GM04503 (cell line): ENCODE data around the gene DGCR2.
"Not testable (repeated sequence)": the region's sequence is repeated elsewhere in the genome, so short reads cannot be mapped to it uniquely, and the experiment has no call there.

Source experiments
- DNase-seq: peaks from one replicate; pipeline ENCODE4 v3.0.0-alpha.2; 2012; ENCODE audit warnings: low read depth

The DGCR2 gene

DNA sequence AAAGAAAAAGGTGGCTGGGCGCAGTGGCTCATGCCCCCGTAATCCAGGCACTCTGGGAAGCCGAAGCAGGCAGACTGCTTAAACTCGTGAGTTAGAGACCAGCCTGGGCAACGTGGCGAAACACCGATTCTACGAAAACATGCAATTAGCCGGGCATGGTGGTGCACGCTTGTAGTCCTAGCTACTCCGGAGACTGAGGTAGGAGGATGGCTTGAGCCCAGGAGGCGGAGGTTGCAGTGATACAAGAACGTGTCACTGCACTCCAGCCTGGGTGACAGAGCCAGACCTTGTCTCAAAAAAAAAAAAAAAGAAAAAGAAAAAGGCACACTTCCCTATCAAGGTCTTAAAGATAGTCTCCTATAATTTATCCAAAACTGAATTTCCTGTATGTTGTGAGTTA, 39.4 kb downstream of the DGCR2 start:
- DNase-seq: no peak

DNA sequence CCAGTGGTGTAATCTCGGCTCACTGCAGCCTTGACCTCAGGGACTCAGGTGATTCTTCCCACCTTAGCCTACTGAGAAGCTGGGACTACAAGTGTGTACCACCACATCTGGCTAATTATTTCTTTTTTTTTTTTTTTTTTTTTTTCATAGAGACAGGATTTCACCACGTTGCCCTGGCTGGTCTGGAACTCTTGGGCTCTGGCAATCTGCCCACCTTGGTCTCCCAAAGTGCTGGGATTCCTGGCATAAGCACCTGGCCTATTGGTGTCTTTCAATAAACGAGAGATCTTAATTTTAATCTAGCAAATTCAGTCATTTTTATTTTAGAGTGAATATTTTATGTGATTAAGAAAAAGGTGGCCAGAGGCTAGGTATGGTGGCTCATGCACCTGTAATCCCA, 40.1 kb downstream of the DGCR2 start:
- no peak for DNase-seq

DNA sequence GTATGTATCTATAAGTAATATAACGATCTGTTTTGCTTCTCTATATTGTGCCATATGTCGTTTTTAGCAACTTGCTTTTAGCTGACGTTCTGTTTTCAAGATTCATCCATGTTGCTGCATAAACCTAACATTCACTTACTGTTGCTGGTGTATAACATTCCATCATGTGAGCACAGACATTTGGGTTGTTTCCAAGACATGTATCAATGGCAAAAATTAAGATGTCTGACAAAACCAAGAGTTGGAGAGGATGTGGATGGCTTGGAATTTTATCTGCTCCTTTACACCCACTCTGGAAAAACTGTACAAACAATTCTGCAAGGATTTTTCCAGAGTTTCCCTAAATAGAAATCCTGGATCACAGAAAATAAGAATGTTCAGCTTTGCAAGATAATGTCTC, 40.9 kb downstream of the DGCR2 start:
- no peak for DNase-seq

DNA sequence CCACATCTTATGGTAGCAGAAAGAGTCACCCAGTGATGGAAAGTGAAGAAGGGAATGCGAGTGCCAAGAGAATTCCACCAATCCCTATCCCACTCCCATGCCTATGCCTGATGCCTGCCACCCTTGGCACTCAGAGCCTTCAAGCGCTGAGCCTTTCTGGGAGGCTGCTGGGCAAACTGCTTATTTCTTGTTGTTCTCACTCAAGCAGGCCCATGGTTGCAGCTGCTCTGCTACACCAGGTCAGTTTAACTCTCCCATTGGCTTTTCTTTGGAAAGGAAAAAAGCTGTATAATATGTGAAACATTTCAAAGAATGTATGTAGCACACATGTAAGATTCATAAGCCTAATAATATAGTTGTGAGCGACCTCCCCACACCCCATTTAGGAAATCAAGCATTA, 41.4 kb downstream of the DGCR2 start:
- no peak for DNase-seq

DNA sequence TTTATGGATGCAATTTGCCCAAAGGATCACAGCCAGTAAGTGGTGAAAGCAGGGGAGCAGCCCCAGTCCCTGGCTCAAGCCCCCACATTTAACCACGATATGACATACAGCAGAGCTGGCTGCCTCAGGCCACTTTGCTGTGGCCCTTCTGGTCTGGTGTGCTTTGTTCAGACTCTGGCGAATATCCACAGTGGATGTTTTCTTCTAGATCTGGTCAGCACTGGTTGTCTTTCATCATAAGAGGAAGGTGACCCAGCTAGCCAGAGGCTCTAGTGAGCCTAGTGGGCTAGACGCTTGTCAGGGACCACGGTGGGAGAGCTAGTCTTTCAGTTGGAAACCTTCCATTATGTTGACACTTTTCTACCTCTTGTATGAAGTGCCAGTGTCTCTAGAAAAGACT, 42.5 kb downstream of the DGCR2 start:
- no peak for DNase-seq

DNA sequence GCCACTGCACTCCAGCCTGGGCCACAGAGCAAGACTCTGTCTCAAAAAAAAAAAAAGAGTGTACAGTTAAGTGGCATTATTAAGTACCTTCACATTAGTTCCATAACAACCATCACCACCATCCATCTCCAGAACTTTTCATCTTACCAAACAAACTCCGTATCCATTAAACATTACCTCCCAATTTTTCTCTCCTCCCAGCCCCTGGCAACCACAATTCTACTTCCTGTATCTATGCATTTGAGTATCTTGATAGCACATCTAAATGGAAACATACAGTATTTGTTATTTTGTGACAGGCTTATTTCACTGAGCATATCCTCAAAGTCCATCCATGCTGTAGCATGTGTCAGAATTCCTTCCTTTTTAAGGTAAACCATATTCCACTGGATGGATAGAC, 46.8 kb downstream of the DGCR2 start:
- DNase-seq: no peak

DNA sequence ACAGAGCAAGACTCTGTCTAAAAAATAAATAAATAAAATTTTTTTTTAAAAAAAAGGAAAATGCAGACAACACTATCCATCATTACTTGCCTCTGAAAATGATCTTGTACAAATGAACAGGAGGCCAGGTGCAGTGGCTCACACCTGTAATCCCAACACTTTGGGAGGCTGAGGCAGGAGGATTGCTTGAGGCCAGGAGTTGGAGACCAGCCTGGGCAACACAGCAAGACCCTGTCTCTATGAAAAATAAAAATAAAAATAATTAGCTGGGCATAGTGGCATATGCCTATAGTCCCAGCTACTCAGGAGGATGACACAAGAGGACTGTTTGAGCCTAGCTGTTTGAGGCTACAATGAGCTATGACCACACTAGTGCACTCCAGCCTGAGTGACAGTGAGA, 49.4 kb downstream of the DGCR2 start:
- not testable (repeated sequence) for DNase-seq

DNA sequence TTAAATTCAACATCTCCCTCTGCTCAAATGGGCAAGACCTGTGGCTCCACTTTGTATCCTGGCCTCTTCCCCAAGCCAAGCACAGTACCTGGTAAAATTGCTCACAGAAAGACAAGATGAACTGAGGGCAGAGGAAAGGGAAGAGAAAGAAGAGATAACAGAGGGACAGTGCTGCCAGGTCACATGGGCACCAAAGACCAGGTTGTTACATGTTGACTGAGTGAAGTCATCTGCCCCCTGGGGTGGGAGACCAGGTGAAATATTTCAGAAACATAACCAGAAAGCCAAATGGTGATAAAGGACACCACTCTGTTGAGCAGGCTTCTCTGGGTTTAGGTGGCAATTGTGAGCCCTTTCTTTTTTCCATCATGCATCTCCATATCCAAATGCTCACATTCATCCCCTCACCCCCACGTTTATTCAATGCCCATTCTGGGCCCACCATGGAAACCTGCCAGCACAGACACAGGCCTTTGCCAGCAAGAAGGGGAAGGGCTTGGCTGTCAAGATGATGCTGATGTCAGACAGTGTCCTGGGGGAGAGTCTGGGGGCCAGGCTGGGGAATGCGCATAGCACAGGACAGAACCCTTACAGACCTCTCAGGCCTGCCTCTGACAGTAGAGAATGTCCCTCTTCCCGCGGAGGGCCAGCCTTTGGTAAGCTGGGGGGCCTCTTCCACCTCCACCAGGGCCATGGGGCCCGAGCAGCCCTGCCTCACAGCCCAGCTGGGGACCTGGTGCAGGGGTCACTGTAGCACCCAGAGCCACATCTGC, 51.6 kb downstream of the DGCR2 start:
- DNase-seq: no peak

DNA sequence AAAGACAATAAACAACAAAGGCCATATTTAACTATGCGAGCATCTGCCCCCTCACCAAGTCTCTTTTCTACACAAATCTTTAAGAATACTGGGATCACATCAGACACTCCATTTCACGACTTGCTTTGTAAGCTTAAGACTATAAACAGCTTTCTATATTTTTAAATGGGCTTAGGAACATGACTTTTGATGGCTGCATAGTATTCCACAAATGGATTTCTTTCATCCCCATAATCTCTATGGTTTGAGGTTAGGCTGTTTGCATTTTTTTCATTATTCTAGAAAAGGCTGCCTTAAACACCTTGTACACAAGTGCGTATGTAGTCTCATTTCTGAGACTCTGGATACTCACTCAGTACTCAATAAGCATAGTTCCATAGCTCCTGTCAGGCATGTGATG, 52.8 kb downstream of the DGCR2 start:
- DNase-seq: no peak

DNA sequence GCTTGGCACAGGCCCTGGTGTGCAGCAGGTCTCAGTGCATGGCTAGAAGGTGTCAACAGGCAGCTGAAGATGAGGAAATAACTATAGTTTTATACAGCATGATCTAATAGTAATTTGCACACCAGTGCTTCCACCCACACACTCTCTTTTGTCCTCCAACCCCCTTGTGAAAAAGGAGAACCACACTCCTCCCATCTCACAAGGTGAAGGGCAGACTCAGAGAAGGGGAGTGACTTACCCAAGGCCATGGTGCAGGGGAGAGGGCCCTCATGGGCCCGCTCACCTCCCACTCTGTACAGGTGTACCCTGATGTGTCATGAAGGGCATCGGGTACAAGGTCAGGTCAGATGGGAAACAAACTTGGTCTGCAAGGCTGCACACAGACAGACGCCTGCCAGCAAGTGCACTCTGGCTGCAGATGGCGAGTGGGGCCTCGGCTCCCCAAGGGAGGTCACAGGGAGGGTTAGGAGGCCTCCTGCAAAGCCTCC, 53.4 kb downstream of the DGCR2 start:
- DNase-seq: no peak

DNA sequence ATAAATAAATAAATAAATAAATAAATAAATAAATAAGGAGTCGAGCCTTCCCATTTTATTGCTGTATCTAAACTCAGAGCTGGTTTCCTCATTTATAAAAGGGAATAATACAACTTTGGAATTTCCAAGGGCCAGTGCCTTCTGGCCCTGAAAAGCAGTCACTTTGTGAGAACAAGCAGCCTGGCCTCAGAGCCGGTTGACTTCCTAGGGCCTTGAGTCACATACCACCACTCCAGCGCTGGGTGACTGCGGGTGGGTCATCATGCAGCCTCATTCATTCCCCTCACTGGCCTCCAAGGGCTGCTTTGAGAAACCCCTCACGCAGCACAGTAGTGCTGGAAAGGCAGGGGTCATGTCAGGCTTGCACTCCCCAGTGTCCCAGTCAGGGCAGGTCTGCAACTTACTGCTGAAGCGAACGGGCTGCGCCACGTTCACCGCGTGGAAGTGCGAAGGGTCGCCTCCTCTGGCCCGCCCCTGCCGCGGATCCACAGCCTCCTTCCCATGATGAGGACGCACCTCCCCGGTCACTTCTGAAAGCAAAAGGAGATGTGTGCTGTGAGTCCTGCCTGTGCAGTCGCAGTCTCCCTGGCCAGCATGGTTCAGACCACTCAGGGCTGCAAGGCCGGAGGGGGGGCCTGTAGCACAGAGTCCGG, 54.4 kb downstream of the DGCR2 start:
- no peak for DNase-seq

DNA sequence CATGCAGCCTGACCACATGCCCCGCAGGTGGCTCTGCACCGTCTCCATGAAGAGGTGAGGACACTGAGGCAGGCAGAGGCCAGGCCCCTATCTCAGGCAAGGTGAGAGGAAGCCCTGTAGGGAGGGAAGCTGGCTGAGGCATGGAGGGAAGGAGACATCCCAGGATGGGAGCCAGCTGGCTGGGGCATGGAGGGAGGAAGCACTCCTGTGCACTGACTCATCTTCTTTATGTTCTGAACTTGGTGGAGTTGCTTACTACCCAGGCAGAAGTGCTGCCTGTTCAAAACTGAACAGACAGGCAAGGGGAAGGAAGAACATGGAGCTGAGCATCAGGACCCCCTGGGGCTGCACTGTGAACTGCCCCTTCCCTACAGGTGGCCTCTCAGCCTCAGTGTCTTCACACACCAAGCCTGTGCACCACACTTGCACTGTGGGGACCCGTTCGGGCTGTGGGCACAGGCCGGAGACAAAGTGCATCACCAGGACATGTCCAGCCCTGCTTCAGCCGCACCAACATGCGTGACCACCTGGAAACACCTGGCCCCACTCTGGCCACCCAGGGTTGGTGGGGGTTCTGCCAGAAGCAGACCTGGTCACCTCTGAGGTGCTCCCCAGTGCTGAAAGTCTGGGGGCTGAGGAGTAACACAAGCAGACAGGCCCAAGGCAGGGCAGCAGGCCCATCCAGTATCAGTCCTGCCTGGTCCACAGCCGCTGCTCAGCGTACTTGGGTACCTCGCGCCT, 55.5 kb downstream of the DGCR2 start:
- peak; percentile 34 for DNase-seq

DNA sequence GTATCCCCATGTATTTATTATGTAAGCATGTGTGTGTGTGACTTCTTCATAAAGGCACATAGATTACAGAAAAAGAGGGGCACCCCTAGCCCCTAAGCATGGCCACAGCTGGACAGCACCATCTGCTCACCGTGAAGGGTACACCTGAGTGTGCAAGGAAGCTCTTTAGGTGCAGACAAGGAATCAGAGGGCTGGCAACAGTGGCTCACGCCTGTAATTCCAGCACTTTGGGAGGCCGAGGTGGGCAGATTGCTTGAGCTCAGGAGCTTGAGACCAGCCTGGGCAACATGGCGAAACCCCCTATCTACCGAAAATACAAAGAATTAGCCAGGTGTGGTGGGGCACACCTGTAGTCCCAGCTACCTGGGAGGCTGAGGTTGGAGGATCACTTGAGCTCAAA, 56.3 kb downstream of the DGCR2 start:
- no peak for DNase-seq

DNA sequence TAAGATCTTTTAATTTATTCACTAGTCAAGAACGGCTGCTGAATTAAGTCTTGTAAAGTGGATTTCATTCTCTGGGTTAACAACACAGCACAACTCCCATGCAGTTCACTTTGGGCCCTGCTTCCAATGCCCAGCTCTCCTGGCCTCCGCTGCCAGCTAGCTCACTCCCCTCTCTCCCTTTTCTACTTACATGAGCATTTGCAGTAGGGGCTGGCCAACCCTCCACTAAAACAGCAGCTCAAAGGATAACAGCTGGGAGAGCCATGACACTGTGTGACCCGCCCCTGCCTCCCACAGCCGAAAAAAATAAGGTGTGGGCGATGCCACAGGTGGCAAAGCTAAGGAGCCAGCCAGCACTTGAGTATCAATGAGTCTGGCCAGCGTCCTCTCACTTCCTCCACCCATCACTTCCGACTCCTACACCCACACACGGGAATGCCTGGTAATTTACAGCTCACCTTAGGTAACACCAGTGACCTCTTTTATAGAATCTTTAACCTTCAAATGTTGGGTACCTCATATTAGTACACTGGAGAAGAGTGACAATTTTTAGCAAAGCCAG, 56.8 kb downstream of the DGCR2 start:
- no peak for DNase-seq

DNA sequence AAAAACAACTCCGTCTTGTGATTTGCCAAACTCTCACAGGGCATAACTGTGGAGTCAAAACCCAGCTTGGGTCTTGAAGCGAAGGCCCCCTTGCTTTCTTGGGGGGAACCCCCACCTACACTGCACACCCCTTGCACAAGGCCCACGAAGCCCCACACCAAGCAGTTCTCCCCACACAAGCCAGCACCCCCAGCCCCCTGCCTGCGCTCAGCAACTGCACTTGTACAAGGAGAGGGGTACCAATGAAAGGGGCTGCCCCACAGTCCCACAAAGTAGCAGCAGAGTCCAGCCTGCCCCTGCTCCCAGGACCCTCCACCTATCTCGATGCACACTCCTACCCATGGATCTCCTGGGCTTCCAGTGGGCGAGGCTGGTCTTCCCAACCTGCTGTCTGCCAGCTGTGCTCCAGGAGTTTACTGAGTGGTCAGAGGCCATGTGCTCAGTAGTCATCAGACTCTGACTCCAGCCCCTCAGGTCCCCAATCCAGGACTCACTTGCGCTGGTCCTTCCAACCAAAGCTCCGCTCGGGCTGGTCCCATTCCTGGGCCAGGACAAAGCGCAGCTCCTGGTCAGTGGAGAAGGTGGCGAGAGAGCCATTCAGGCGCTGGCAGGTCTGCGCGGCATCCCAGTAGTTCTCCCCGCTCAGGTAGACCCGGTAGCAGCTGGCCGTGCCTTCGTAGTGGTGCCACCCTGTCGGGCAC, 57.7 kb downstream of the DGCR2 start:
- no peak for DNase-seq

DNA sequence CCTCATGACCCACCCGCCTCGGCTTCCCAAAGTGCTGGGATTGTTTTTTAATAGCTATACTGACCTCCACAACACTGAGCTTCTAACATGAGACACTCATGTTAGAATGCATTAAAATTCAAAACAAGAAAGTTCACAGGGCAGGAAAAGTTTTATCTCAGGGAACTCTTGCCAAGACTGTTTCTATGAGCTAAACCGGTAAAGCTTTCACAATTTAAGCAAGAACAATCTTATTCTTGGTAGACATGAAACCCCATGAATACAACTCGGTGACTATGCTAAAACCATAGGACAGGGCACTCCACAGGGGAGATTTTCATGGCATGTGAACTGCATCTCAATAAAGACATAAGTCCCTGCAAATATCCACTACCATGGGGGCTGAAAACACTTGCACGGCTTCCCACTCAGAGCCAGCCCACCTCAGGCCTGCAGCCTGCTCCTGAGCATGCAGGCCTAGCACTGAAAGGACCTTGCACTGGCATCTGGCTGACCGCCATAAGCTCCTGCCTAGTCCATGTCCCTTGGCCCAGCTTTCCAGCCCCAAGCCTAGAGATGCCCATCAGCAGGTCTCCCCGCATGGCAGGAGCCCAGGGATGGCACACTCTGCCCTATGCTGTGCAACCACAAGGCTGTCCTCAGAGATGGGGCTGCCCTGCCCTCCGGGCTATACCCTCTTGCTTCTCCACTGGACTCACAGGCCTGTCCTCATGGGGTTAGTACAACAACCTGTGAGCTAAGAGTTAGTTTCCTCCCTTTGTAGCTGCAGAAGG, 58.4 kb downstream of the DGCR2 start:
- DNase-seq: no peak

DNA sequence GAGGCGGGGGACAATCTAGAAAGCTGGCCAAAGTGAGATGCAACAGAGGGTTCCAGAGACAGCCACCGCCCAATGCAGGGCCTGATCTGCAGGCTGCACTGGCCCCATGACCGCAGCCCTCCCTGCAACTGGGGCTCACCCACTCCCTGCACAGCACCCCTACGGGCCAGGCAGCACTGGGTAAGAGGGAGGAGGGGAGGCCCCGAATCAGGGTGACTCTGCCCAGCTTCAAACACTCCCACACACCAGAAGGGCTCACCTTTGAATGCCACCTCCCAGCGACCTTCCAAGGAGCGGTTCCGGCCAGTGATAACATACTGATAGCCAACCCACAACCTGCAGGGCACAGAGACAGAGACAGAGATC, 59.3 kb downstream of the DGCR2 start:
- DNase-seq: no peak

DNA sequence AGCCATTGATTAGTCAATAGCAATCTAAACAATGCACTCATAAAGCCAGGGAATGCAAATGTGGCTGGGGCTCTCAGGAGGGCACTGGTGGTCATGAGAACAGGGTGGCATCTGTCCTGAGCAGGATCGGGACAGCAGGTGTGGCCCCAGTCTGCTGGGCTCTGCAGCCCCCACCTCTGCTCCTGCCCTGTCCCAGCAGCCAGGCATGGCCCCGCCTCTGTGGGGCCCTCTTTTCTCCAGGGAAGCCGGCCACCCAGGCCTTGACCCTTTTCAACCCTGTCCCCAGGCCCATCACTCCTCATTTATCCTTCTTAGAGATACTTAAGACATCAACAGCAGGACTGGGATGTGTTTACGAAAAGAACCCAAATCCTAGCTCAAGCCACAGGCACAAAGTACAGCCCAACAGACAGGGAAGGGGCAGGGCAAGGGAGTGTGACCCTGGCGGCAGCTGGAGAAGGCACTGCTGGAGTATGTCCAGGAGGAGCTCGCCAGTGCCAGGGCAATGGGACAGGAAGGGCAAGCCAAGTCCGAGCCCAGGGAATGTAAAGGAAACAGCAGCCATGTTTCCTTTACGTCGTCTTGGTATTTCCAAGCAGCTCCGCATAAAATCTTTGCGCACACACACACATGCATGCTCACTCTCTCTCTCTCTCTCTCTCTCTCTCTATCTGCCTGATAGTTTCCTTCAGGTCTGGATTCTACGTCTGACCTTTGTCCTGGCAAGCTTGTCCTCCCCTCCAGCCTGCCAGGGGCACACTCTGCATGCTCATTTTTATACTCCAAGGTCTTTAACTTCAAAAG, 59.9 kb downstream of the DGCR2 start:
- DNase-seq: no peak

DNA sequence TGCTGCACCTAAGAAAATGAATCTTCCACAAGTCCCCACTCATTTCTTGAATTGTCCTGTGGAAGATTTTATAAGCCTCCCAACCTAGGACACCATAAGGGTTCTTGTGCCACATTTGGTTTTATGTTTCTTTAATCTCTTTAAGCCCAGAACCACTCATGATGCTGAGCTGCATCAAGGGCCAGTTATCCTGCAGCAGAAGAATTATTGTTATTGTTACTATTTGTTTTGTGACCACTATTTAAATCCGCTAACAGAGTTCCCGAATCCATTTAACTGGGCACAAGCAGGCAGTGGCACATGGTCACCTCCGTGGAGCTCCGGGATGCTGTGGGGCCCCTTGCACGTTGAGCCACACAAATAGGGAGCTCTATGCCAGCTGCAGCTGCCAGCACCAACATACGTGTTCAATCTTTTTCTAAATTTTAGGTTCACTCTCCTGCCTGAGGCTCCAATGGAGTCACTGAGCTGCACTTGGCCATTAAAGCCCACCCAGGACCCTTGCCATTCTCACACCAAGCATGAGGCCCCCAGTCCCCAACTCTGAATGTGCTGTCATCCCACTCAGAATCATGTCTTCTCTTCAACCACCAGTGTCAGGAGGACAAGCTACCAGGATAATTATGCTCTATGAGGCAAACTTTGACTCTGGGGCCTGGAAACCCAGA, 60.6 kb downstream of the DGCR2 start:
- no peak for DNase-seq
